Measurements from ENCODE around the gene MMP21. TPM values are rescaled to one million over a fixed set of nuclear protein-coding genes. Genes with fewer than 3 reads are reported as not detected.
A peak's percentile ranks its signal among the peaks of the same experiment; 100 is the strongest.

Gene MMP21
- total and polyA plus RNA-seq, 2 experiments from 2014 or later = 0.22 TPM; not detected in 1

DNA sequence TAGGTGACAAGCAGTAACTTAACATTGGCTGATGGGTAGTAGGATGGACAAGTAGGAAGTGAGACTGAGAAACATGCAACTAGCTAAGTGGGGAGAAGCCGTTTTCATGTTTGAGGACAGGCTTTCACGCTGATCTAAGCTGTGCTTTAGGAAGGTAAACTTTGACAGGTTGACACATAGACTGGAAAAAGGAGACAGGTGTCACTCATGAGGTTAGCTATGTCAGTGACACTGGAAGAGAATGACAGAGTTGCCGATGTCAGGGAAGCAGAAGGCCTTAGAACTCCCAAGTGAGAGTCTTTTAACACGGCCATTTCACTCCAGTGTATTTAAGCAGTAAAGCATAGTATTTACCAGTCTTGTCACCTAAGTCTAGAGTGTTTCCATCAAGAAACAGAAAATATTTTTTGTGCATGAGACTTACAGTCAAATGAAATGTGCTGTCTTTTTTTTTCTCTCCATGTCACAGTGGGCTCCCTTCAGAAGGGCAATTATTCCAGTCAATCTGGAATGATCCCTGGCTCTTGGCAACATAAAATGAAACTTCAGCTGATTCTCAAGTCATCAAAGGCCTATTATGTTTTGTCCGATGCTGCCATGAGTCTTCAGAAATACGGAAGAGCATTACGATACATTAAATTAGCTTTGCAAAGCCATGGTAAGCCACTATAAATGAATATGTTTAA is 35.5 kb downstream of the MMP21 start:
- no peak overlapping the region for H3K27ac ChIP-seq
- no peaks in the 10 kb centered on the region for H3K27me3 ChIP-seq
- WGBS (ENCODE audit: low lambda C conversion rate, missing lambda C conversion rate) = 94% methylated on average over 7 of the region's 7 CpGs
- no peak for TF ChIP-seq EZH2phosphoT487 (IDR thresholded peaks at IDR 0.05; ENCODE audit: low read depth, severe bottlenecking, unreplicated experiment)
- no peak for TF ChIP-seq EZH2 (IDR thresholded peaks at IDR 0.05; ENCODE audit: borderline replicate concordance)
- TF ChIP-seq, protein P1, sequence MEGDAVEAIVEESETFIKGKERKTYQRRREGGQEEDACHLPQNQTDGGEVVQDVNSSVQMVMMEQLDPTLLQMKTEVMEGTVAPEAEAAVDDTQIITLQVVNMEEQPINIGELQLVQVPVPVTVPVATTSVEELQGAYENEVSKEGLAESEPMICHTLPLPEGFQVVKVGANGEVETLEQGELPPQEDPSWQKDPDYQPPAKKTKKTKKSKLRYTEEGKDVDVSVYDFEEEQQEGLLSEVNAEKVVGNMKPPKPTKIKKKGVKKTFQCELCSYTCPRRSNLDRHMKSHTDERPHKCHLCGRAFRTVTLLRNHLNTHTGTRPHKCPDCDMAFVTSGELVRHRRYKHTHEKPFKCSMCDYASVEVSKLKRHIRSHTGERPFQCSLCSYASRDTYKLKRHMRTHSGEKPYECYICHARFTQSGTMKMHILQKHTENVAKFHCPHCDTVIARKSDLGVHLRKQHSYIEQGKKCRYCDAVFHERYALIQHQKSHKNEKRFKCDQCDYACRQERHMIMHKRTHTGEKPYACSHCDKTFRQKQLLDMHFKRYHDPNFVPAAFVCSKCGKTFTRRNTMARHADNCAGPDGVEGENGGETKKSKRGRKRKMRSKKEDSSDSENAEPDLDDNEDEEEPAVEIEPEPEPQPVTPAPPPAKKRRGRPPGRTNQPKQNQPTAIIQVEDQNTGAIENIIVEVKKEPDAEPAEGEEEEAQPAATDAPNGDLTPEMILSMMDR (IDR thresholded peaks at IDR 0.05; ENCODE audit: poor library complexity) = no peak
- no peak for DNase-seq (ENCODE audit: low spot score)
- no peaks in the 10 kb centered on the region for H3K4me1 ChIP-seq (ENCODE audit: insufficient read depth)
- no peaks in the 10 kb centered on the region for H3K79me2 ChIP-seq
- H4K20me1 ChIP-seq (ENCODE audit: insufficient read depth, poor library complexity, severe bottlenecking) = no peaks in the 10 kb centered on the region
- H3K4me3 ChIP-seq = no peak overlapping the region
- no peak overlapping the region for H2AFZ ChIP-seq
- H3K9me2 ChIP-seq (replicated peaks; ENCODE audit: insufficient read depth) = no peaks in the 10 kb centered on the region
- no peak overlapping the region for H3K4me2 ChIP-seq
- no peaks in the 10 kb centered on the region for H3K36me3 ChIP-seq (replicated peaks; ENCODE audit: insufficient read depth, low read depth)
- H3K9me3 ChIP-seq (ENCODE audit: low read depth) = no peaks in the 10 kb centered on the region

DNA sequence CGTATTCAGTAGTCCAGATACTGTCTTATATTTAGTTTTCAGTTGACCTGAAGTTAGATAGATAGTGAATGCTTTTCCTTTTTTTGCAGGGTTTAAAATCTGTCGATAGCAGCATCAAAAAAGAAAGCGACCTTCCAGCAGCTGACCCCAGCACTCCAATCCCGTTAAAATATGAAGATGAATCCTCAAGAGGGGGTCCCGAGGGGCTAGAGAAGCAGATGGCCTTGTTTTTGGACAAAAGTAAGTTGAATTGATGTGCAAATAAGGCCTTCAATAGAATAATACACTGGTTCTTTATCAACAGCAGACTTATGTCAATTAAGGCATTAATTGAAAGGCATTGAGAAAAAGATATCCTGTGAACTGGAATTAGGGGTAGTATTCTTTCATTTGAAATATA is 37.4 kb downstream of the MMP21 start:
- no peaks in the 10 kb centered on the region for H3K9me3 ChIP-seq (ENCODE audit: low read depth)
- no peak overlapping the region for H3K4me2 ChIP-seq
- no peaks in the 10 kb centered on the region for H3K27me3 ChIP-seq
- no peaks in the 10 kb centered on the region for H4K20me1 ChIP-seq (ENCODE audit: insufficient read depth, poor library complexity, severe bottlenecking)
- no peaks in the 10 kb centered on the region for H3K4me1 ChIP-seq (ENCODE audit: insufficient read depth)
- no peak overlapping the region for H2AFZ ChIP-seq
- H3K79me2 ChIP-seq = no peaks in the 10 kb centered on the region
- DNase-seq (ENCODE audit: low spot score) = no peak
- no peak overlapping the region for H3K4me3 ChIP-seq
- WGBS (ENCODE audit: low lambda C conversion rate, missing lambda C conversion rate) = 98% methylated on average over 5 of the region's 5 CpGs
- H3K9me2 ChIP-seq (replicated peaks; ENCODE audit: insufficient read depth) = no peaks in the 10 kb centered on the region
- H3K27ac ChIP-seq = no peak overlapping the region
- no peaks in the 10 kb centered on the region for H3K36me3 ChIP-seq (replicated peaks; ENCODE audit: insufficient read depth, low read depth)
- no peak for TF ChIP-seq EZH2 (IDR thresholded peaks at IDR 0.05; ENCODE audit: borderline replicate concordance)
- no peak for TF ChIP-seq EZH2phosphoT487 (IDR thresholded peaks at IDR 0.05; ENCODE audit: low read depth, severe bottlenecking, unreplicated experiment)
- TF ChIP-seq, protein P1 (IDR thresholded peaks at IDR 0.05; ENCODE audit: poor library complexity) = no peak

DNA sequence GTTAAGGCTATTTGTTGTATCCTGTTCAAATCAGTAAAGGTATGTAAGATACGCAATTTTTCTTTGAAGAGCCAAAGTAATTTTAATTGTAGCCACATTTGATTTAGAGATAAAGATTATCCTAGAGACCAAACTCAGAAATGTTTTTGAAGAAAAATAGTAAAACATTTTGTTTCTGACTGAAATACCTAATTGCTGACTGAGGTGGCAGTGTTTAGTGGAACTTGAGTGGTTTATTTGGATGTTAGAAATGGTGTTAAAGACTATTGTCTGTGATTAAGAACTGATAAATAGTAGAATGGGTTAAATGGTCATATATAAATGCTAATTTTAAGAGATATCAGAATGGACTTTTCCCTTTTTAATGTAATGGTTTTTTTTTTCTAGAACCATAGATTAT is 40.8 kb downstream of the MMP21 start:
- Histone ChIP-seq H4K20me1 (ENCODE audit: insufficient read depth, poor library complexity, severe bottlenecking) (no peaks in the 10 kb centered on the region), H3K4me2 (no peak overlapping the region), H3K4me3 (no peak overlapping the region), H3K9me3 (ENCODE audit: low read depth) (no peaks in the 10 kb centered on the region), H2AFZ (no peak overlapping the region), H3K9me2 (replicated peaks; ENCODE audit: insufficient read depth) (no peaks in the 10 kb centered on the region), H3K4me1 (ENCODE audit: insufficient read depth) (no peaks in the 10 kb centered on the region), H3K79me2 (no peaks in the 10 kb centered on the region), H3K36me3 (replicated peaks; ENCODE audit: insufficient read depth, low read depth) (no peaks in the 10 kb centered on the region), H3K27ac (no peak overlapping the region), H3K27me3 (no peaks in the 10 kb centered on the region)
- no peak for TF ChIP-seq EZH2phosphoT487 (IDR thresholded peaks at IDR 0.05; ENCODE audit: low read depth, severe bottlenecking, unreplicated experiment)
- TF ChIP-seq, protein P1 (IDR thresholded peaks at IDR 0.05; ENCODE audit: poor library complexity) = peak; percentile 17
- no peak for DNase-seq (ENCODE audit: low spot score)
- WGBS (ENCODE audit: low lambda C conversion rate, missing lambda C conversion rate) = 97% methylated on average over 1 of the region's 1 CpG

All from hepatocyte (in vitro differentiated cells).